Heart left ventricle (tissue), 16 donors: ENCODE data around the gene NENF. TPM values are rescaled to one million over a fixed set of nuclear protein-coding genes. Genes with fewer than 3 reads are reported as not detected.

Experiments used
- ATAC-seq, 4 donors: fragments of 200-7000 bp; cut with Tn5 transposase; one replicate each; pipeline ENCODE4 v1.9.1; 2020 to 2022; ENCODE audit warnings: moderate library complexity in 4 of 4, mild to moderate bottlenecking in 3 of 4, moderate number of reproducible peaks in 1 of 4
- DNase-seq, 5 donors: peaks; one replicate each; pipeline ENCODE4 v3.0.0-alpha.2; 2020
- H3K27ac ChIP-seq, 12 donors: fragments of 200-600 bp; sonication (generic) in 4 of 12; one replicate each; pipeline versions ENCODE4 v1.5.0 to v1.8.0; 2016 to 2022; ENCODE audit warnings: mild to moderate bottlenecking in 2 of 12
- H3K27me3 ChIP-seq, 9 donors: fragments of 200-600 bp; sonication (generic) in 2 of 9; one replicate each; pipeline versions ENCODE4 v1.5.1 to v1.8.0; 2016 to 2022; ENCODE audit warnings: mild to moderate bottlenecking in 3 of 9
- H3K36me3 ChIP-seq, 9 donors: fragments of 200-600 bp; sonication (generic) in 2 of 9; one replicate each; pipeline versions ENCODE4 v1.5.0 to v1.8.0; 2018 to 2022; ENCODE audit warnings: mild to moderate bottlenecking in 2 of 9
- H3K4me1 ChIP-seq, 12 donors: fragments of 200-600 bp; sonication (generic) in 4 of 12; one replicate each; pipeline versions ENCODE4 v1.5.0 to v1.8.0; 2016 to 2022; ENCODE audit warnings: mild to moderate bottlenecking in 3 of 12
- H3K4me3 ChIP-seq, 12 donors: fragments of 200-600 bp; sonication (generic) in 4 of 12; one replicate each; pipeline versions ENCODE4 v1.5.0 to v1.8.0; 2017 to 2022; ENCODE audit warnings: mild to moderate bottlenecking in 9 of 12, moderate library complexity in 4 of 12
- H3K9me3 ChIP-seq, 12 donors: fragments of 200-600 bp; sonication (generic) in 4 of 12; one replicate each; pipeline versions ENCODE4 v1.5.0 to v1.8.0; 2016 to 2022; ENCODE audit warnings: mild to moderate bottlenecking in 1 of 12
- CTCF ChIP-seq, 12 donors: fragments of 200-600 bp; sonication (generic) in 4 of 12; IDR thresholded peaks; one replicate each; pipeline versions ENCODE4 v1.5.0 to v1.8.0; 2018 to 2022; ENCODE audit warnings: antibody characterized with exemption in 12 of 12, mild to moderate bottlenecking in 5 of 12
- POLR2A ChIP-seq, 2 donors: fragments of 450-650 bp; IDR thresholded peaks; one replicate each; pipeline ENCODE4 v1.6.1; 2017; ENCODE audit warnings: antibody characterized with exemption in 2 of 2, mild to moderate bottlenecking in 2 of 2, moderate library complexity in 2 of 2
- WGBS, 4 donors: extraction: QIAGEN DNeasy Blood & Tissue Kit in 2 of 4; methylation state at CpG; one replicate each; pipeline versions ENCODE4 v1.1.5 to v1.1.7; 2013 to 2018; 5-methylcytosine and 5-hydroxymethylcytosine counted together
- intact Hi-C, 10 donors: fragments of 100-400 bp; cut with DNase I; formaldehyde crosslinking; loops; one replicate each; pipeline versions ENCODE4 v1.11.1 to v1.14.2; 2022
- polyA plus RNA-seq, 2 donors: library from polyadenylated mRNA; stranded (reverse); fragments of 200-250 nt; gene quantifications; one replicate each; pipeline ENCODE4 v1.2.3, GENCODE V29; 2013
- total RNA-seq, 9 donors: library from RNA; depleted of rRNA in 2 of 9; stranded (reverse); fragments of >200 nt in 2 of 9; fragmentation: NEBNext Ultra II Directional in 3 of 9; extraction: Animal tissue kit (Norgen Biotek cat#: 25700) in 3 of 9; gene quantifications; one replicate each; pipeline versions ENCODE4 v1.1.0 to v1.2.4, GENCODE V29; 2016 to 2023
- donor health status: ischemic (EF 13 %, LVEDD 7.1; RV severe dilation, severe dysfunction).
- donor health status: healthy with polysubstance abuse.
- donor health status: DM: no; HTN: yes; CAD: no.
- donor health status: DM: no; HTN: no; CAD: no.
- donor health status: ischemic (EF 25% LVEDD 6.9; RV normal size, moderate dysfunction).
- donor health status: ischemic (EF 25% LVEDD 5.7; RV mildly dilated, moderate dysfunction).
- donor health status: healthy.
- donor health status: DM: yes; HTN: yes; CAD: no.
- donor health status: ischemic (EF 35%, LVEDD 5.7; RV mildly dilated, moderate dysfunction).
- donor health status: nonischemic (EF 11% LVEDD 7.7; RV severe dilation, severe dysfunction).
- donor health status: DM: yes; HTN: yes; CAD: no.
- donor health status: PGD.
- donor health status: ischemic (EF 29% LVEDD 5.4; RV normal size, mild dysfunction).
- donor health status: nonischemic (EF 23%, LVEDD 6.1; RV moderate dilation, normal function).

Gene NENF
- total and polyA plus RNA-seq, 11 donors = 69.8 to 174 (median 105) TPM

- DNase-seq = no peak
- H3K9me3 ChIP-seq = peaks cover 0 to 7% (median 0%) of the 10 kb centered on the region in 12 donors
- no peaks in the 10 kb centered on the region for H3K27me3 ChIP-seq
- TF ChIP-seq POLR2A (IDR thresholded peaks at IDR 0.05) = no peak
- TF ChIP-seq CTCF (IDR thresholded peaks at IDR 0.05) = no peak
- no peak overlapping the region for H3K4me3 ChIP-seq
- ATAC-seq = no peak
- intact Hi-C loops = loop anchor here in 9 of 10 donors (2.0 to 10.0 kb wide), 16 partner anchors 87 to 781 kb away; partner anchors contain the start of genes PPP2R5A (in 3 of the 9), DTL (in 2 of the 9), INTS7 (in 2 of the 9) and NEK2 (in 1 of the 9)
- no peaks in the 10 kb centered on the region for H3K36me3 ChIP-seq
- peak overlapping the region in 4 of 12 donors; percentile 47 to 73 (median 67) for H3K27ac ChIP-seq
- peaks cover 0 to 48% (median 24%) of the 10 kb centered on the region in 12 donors for H3K4me1 ChIP-seq
- WGBS, 4 donors = 87 to 94% (median 94%) methylated on average over 2 of the region's 2 CpGs
Measured at GRCh38 chr1:212455401-212455800, 22.7 kb downstream of the NENF start.

- Histone ChIP-seq H3K27me3 (no peaks in the 10 kb centered on the region), H3K9me3 (peaks cover 0 to 7% (median 0%) of the 10 kb centered on the region in 12 donors), H3K36me3 (no peaks in the 10 kb centered on the region), H3K4me3 (peak overlapping the region in 3 of 12 donors; percentile 8 to 36 (median 13)), H3K4me1 (peaks cover 0 to 42% (median 21%) of the 10 kb centered on the region in 12 donors), H3K27ac (peak overlapping the region in 10 of 12 donors; percentile 6 to 73 (median 45))
- DNase-seq (peak; percentile 86 to 91 (median 87)), ATAC-seq (peak; percentile 75 to 82 (median 78))
- intact Hi-C loops = loop anchor here (1.0 to 10.0 kb wide), 20 partner anchors 87 to 781 kb away; partner anchors contain the start of genes DTL (in 3 of the 10), INTS7 (in 3 of the 10), PPP2R5A (in 3 of the 10) and NEK2 (in 1 of the 10)
- TF ChIP-seq POLR2A (IDR thresholded peaks at IDR 0.05) (no peak), CTCF (IDR thresholded peaks at IDR 0.05) (peak; percentile 95 to 100 (median 98))
- WGBS, 4 donors = 24 to 30% (median 27%) methylated on average over 10 of the region's 10 CpGs
Measured at GRCh38 chr1:212455803-212456528, 23.2 kb downstream of the NENF start.

GRCh38 chr1:212457740-212458338 lies 25.1 kb downstream of the NENF start:
- TF ChIP-seq CTCF (IDR thresholded peaks at IDR 0.05) (peak; percentile 22 to 64 (median 49)), POLR2A (IDR thresholded peaks at IDR 0.05) (no peak)
- intact Hi-C loops = loop anchor here in 9 of 10 donors (2.0 to 10.0 kb wide), 16 partner anchors 89 to 783 kb away; partner anchors contain the start of genes PPP2R5A (in 3 of the 9), DTL (in 2 of the 9), INTS7 (in 2 of the 9) and NEK2 (in 1 of the 9)

More at GRCh38 chr1:212457740-212458338, 25.1 kb downstream of the NENF start:
- H3K27me3 ChIP-seq = no peaks in the 10 kb centered on the region
- peaks cover 0 to 26% (median 12%) of the 10 kb centered on the region in 12 donors for H3K4me1 ChIP-seq
- H3K9me3 ChIP-seq = peaks cover 0 to 7% (median 0%) of the 10 kb centered on the region in 12 donors
- no peak overlapping the region for H3K4me3 ChIP-seq
- DNase-seq (no peak), ATAC-seq (no peak)
- no peaks in the 10 kb centered on the region for H3K36me3 ChIP-seq
- WGBS, 4 donors = 53 to 59% (median 57%) methylated on average over 8 of the region's 8 CpGs
- H3K27ac ChIP-seq = no peak overlapping the region
